Stimulated activated CD4-positive, alpha-beta T cell treated with anti-CD3 and anti-CD28 coated beads, Interleukin-15, amount 100 ng/mL, for 48 hours (primary cell): ENCODE measurements around the gene IL26.

Experiments
- DNase-seq, 2 donors: peaks; one replicate each; pipeline ENCODE4 v3.0.0-alpha.2; 2020; ENCODE audit warnings: low read depth in 2 of 2

IL26 gene

GRCh38 chr12:68156636-68157035 is 69.0 kb downstream of the IL26 start:
- no peak for DNase-seq

- no peak for DNase-seq
These were observed 70.8 kb downstream of the IL26 start for GRCh38 chr12:68154779-68155178.
